Gastroesophageal sphincter (tissue), 4 donors: ENCODE results near the gene DCDC2. TPM values are rescaled to one million over a fixed set of nuclear protein-coding genes. Genes with fewer than 3 reads are reported as not detected.
"Not testable (repeated sequence)": the region's sequence is repeated elsewhere in the genome, so short reads cannot be mapped to it uniquely, and the experiment has no call there.

Experiments
- ATAC-seq: fragments of 150-250 bp; one replicate; pipeline ENCODE4 v1.9.1; 2016; ENCODE audit warnings: mild to moderate bottlenecking, moderate library complexity
- H3K27ac ChIP-seq, 4 donors: fragments of 200-600 bp; sonication (generic) in 3 of 4; 1 replicate in 3 of 4; 2 replicates in 1 of 4; pipeline ENCODE4 v1.5.1; 2016 to 2019
- H3K27me3 ChIP-seq: fragments of 200-600 bp; sonication (generic); one replicate; pipeline ENCODE4 v1.5.1; 2019
- H3K36me3 ChIP-seq, 2 donors: fragments of 200-600 bp; sonication (generic); one replicate each; pipeline ENCODE4 v1.5.1; 2019; ENCODE audit warnings: control low read depth in 1 of 2
- H3K4me1 ChIP-seq, 3 donors: fragments of 200-600 bp; sonication (generic); 1 replicate in 2 of 3; 2 replicates in 1 of 3; pipeline ENCODE4 v1.5.1; 2016 to 2019; ENCODE audit warnings: control low read depth in 2 of 3
- H3K4me3 ChIP-seq, 2 donors: fragments of 200-600 bp; sonication (generic); one replicate each; pipeline ENCODE4 v1.5.1; 2019; ENCODE audit warnings: mild to moderate bottlenecking in 1 of 2, moderate library complexity in 1 of 2
- H3K9me3 ChIP-seq, 3 donors: fragments of 200-600 bp; sonication (generic); one replicate each; pipeline ENCODE4 v1.5.1; 2017 to 2019; ENCODE audit warnings: control low read depth in 2 of 3
- EP300 ChIP-seq: sonication (generic); formaldehyde crosslinking; IDR thresholded peaks from one replicate; pipeline ENCODE4 v1.6.1; 2017; ENCODE audit warnings: antibody characterized with exemption, mild to moderate bottlenecking
- POLR2A ChIP-seq, 2 donors: fragments of 450-650 bp; IDR thresholded peaks; one replicate each; pipeline ENCODE4 v1.6.1; 2017; ENCODE audit warnings: antibody characterized with exemption in 2 of 2, mild to moderate bottlenecking in 2 of 2, moderate library complexity in 1 of 2
- POLR2AphosphoS5 ChIP-seq: sonication (generic); formaldehyde crosslinking; IDR thresholded peaks from one replicate; pipeline ENCODE4 v1.6.1; 2017; ENCODE audit warnings: antibody characterized with exemption
- WGBS, 2 donors: methylation state at CpG; one replicate each; pipeline ENCODE4 v1.1.5; 2018; ENCODE audit warnings: low coverage in 1 of 2; 5-methylcytosine and 5-hydroxymethylcytosine counted together
- total RNA-seq, 4 donors: library from RNA; depleted of rRNA; stranded (reverse); fragments of >200 nt; gene quantifications; one replicate each; pipeline ENCODE4 v1.1.0, GENCODE V29; 2016
- TF ChIP-seq, protein P1 (sequence below), 4 experiments: fragments of 200-600 bp in 2 of 4; fragments of 450-650 bp in 2 of 4; sonication (generic) in 1 of 4; IDR thresholded peaks; one replicate each; pipeline ENCODE4 v1.5.1; 2017 to 2019; ENCODE audit warnings: antibody characterized with exemption in 4 of 4, mild to moderate bottlenecking in 2 of 4, moderate library complexity in 2 of 4

The DCDC2 gene
- total RNA-seq, 4 donors from 2014 or later = 0.15 TPM; not detected in 3

DNA sequence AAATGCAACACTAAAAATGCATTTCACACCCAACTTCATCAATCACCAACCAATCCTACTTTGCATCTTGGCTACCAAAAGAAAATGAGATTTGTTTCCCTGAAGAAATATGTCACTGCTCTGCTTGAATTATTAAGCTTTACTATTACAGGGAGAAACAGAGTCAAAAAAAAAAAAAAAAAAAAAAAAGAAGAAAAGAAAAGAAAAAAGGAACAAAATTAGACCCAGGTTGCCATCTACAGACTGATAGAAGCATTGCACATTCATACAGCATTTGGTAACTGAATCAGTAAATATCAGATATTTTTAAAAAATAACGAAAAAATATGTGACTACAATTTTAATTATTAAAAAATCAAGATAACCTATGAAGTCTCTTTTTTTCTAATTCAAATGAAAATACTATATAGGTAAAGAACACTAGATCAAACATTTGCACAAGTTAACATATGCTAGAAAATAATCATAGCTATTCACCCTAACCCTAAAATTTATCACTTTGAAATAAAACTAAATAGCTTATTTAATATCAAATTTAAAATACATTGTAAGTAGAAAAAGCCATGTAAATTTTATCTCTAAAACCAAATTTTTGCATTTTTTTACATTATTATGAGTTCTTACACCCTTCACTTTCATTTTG lies 83.3 kb downstream of the DCDC2 start:
- Histone ChIP-seq H3K9me3 (no peaks in the 10 kb centered on the region), H3K36me3 (no peaks in the 10 kb centered on the region), H3K4me3 (no peak overlapping the region), H3K4me1 (peaks cover 0 to 8% (median 0%) of the 10 kb centered on the region in 3 donors), H3K27ac (no peak overlapping the region), H3K27me3 (peaks cover 8% of the 10 kb centered on the region)
- 0% methylated on average over 1 of the region's 1 CpG for WGBS, 2 donors
- TF ChIP-seq EP300 (no peak), POLR2A (IDR thresholded peaks at IDR 0.05) (no peak), POLR2AphosphoS5 (no peak)
- TF ChIP-seq, protein P1, sequence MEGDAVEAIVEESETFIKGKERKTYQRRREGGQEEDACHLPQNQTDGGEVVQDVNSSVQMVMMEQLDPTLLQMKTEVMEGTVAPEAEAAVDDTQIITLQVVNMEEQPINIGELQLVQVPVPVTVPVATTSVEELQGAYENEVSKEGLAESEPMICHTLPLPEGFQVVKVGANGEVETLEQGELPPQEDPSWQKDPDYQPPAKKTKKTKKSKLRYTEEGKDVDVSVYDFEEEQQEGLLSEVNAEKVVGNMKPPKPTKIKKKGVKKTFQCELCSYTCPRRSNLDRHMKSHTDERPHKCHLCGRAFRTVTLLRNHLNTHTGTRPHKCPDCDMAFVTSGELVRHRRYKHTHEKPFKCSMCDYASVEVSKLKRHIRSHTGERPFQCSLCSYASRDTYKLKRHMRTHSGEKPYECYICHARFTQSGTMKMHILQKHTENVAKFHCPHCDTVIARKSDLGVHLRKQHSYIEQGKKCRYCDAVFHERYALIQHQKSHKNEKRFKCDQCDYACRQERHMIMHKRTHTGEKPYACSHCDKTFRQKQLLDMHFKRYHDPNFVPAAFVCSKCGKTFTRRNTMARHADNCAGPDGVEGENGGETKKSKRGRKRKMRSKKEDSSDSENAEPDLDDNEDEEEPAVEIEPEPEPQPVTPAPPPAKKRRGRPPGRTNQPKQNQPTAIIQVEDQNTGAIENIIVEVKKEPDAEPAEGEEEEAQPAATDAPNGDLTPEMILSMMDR (IDR thresholded peaks at IDR 0.05) = peak in 2 of 4 experiments; percentile 25 to 54
- no peak for ATAC-seq

DNA sequence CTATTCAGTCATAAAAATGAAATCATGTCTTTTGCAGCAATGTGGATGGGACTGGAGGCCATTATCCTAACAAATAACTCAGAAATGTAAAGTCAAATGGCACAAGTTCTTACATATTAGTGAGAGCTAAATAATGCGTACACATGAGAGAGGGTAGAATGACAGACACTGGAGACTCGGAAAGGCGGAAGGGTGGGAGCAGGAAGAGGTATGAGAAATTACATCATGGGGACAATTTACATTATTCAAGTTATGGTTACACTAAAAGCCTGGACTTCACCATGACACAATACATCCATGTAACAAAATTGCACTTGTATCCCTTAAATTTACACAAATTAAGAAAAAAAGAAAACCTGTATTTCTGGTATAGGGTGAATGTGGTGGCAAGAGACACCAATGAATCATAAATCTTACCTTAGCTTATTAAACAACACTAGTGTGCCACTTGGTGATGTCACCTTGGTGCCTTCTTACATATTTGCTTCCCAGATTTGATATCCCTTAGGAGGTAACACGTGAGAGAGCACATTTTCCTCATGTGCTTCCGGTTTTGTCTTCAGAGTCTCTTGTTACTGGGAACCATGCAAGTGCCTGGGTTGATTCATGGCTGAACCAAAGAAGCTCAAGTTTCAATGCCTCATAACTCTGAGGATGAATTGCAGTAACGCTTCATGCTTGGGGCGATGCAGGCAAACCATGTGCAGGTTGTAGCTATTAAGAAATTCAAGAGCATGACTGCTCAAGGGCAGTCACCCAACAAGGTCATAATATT lies 84.6 kb downstream of the DCDC2 start:
- Histone ChIP-seq H3K36me3 (no peaks in the 10 kb centered on the region), H3K4me3 (no peak overlapping the region), H3K27ac (no peak overlapping the region), H3K4me1 (peaks cover 0 to 8% (median 0%) of the 10 kb centered on the region in 3 donors), H3K27me3 (peaks cover 5% of the 10 kb centered on the region), H3K9me3 (no peaks in the 10 kb centered on the region)
- whole genome bisulfite sequencing, 2 donors = 67 to 68% methylated on average over 4 to 6 of the region's 7 CpGs
- ATAC-seq = no peak
- no peak for TF ChIP-seq POLR2AphosphoS5

GRCh38 chr6:24272553-24272952 lies 85.3 kb downstream of the DCDC2 start:
- H3K9me3 ChIP-seq = no peaks in the 10 kb centered on the region
- H3K27me3 ChIP-seq = peaks cover 5% of the 10 kb centered on the region
- no peak overlapping the region for H3K4me3 ChIP-seq
- TF ChIP-seq EP300 = no peak
- TF ChIP-seq, protein P1 (IDR thresholded peaks at IDR 0.05) = no peak
- no peak for TF ChIP-seq POLR2AphosphoS5
- no peak for TF ChIP-seq POLR2A (IDR thresholded peaks at IDR 0.05)
- peaks cover 0 to 8% (median 0%) of the 10 kb centered on the region in 3 donors for H3K4me1 ChIP-seq
- H3K27ac ChIP-seq = no peak overlapping the region
- no peak for ATAC-seq
- H3K36me3 ChIP-seq = no peaks in the 10 kb centered on the region

- WGBS, 2 donors = 94 to 100% methylated on average over 1 of the region's 1 CpG
- Histone ChIP-seq H3K27ac (no peak overlapping the region), H3K4me3 (no peak overlapping the region), H3K4me1 (peaks cover 0 to 8% (median 0%) of the 10 kb centered on the region in 3 donors), H3K9me3 (no peaks in the 10 kb centered on the region), H3K36me3 (no peaks in the 10 kb centered on the region), H3K27me3 (peaks cover 4% of the 10 kb centered on the region)
- TF ChIP-seq POLR2A (IDR thresholded peaks at IDR 0.05) (no peak), POLR2AphosphoS5 (no peak), EP300 (no peak)
- TF ChIP-seq, protein P1 (IDR thresholded peaks at IDR 0.05) = no peak
- no peak for ATAC-seq
Observed at GRCh38 chr6:24272148-24272547, 85.7 kb downstream of the DCDC2 start.

DNA sequence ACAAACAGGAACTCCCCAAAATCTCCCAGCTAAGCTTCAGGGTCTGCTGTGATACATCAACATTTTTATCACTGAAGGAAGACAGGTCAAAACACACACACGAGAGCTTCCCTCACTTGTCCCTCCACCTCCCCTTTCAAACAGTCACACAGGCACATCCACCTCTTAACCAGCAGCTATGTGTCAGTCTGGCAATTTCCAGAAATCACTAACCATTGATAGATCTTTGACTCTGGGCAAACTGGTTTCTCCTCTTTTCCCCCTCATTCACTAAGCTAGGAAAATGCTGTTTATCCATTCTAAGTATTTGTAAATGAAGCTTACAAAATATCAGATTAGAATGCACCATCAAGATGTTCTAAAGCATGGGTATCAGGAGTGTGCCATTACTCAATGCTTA lies 87.8 kb downstream of the DCDC2 start:
- Histone ChIP-seq H3K27me3 (no peaks in the 10 kb centered on the region), H3K4me1 (peaks cover 0 to 8% (median 0%) of the 10 kb centered on the region in 3 donors), H3K36me3 (no peaks in the 10 kb centered on the region), H3K9me3 (no peaks in the 10 kb centered on the region), H3K27ac (no peak overlapping the region), H3K4me3 (no peak overlapping the region)
- TF ChIP-seq, protein P1 (IDR thresholded peaks at IDR 0.05) = no peak
- TF ChIP-seq EP300 = no peak
- TF ChIP-seq POLR2A (IDR thresholded peaks at IDR 0.05) = no peak
- no peak for TF ChIP-seq POLR2AphosphoS5
- WGBS, 2 donors = 17 to 50% methylated on average over 1 of the region's 1 CpG
- no peak for ATAC-seq

DNA sequence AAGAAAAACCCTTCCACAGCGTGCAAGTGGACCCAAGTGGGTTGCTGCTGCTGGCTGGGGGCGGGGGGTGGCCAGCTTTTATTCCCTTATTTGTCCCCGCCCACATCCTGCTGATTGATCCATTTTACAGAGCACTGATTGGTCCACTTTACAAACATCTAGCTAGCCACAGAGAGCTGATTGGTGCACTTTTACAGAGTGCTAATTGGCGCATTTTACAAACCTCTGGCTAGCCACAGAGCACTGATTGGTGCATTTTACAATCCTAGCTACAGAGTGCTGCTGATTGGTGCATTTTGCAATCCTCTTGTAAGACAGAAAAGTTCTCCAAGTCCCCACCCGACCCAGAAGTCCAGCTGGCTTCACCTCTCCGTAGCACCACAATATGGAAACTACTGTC lies 99.6 kb downstream of the DCDC2 start:
- H3K27me3 ChIP-seq = peaks cover 14% of the 10 kb centered on the region
- not testable (repeated sequence) for H3K9me3 ChIP-seq, H3K36me3 ChIP-seq, ATAC-seq, H3K4me3 ChIP-seq, H3K4me1 ChIP-seq, H3K27ac ChIP-seq
- WGBS, 2 donors = 73 to 93% methylated on average over 3 to 6 of the region's 6 CpGs
